ENCODE results near the gene DENND4C.
"Not testable (repeated sequence)": the region's sequence is repeated elsewhere in the genome, so short reads cannot be mapped to it uniquely, and the experiment has no call there.

DENND4C gene

GRCh38 chr9:19223724-19224123 is 6.8 kb upstream of the DENND4C start:
- no peak for DNase-seq

GRCh38 chr9:19224563-19224962 is 5.9 kb upstream of the DENND4C start:
- DNase-seq: no peak

- peak in 33 of 51 donors; percentile 40 to 92 (median 70) for DNase-seq
Observed at GRCh38 chr9:19229595-19230354, 718 bp upstream of the DENND4C start.

GRCh38 chr9:19231126-19231903 is 822 bp downstream of the DENND4C start:
- peak in 26 of 51 donors; percentile 1 to 68 (median 47) for DNase-seq

- DNase-seq: peak in 1 of 51 donors; percentile 42
Observed at GRCh38 chr9:19231904-19232822, 1.7 kb downstream of the DENND4C start.

- DNase-seq: no peak
Observed at GRCh38 chr9:19232823-19233194, 2.3 kb downstream of the DENND4C start.

- no peak for DNase-seq
Observed at GRCh38 chr9:19233344-19233743, 2.9 kb downstream of the DENND4C start.

GRCh38 chr9:19239955-19240354 is 9.5 kb downstream of the DENND4C start:
- no peak for DNase-seq

- no peak for DNase-seq
Observed at GRCh38 chr9:19241728-19242127, 11.2 kb downstream of the DENND4C start.

- no peak for DNase-seq
Observed at GRCh38 chr9:19243366-19244033, 13.0 kb downstream of the DENND4C start.

GRCh38 chr9:19246891-19247290 is 16.4 kb downstream of the DENND4C start:
- no peak for DNase-seq

- DNase-seq: no peak
Observed at GRCh38 chr9:19247420-19247819, 16.9 kb downstream of the DENND4C start.

- not testable (repeated sequence) for DNase-seq
Observed at GRCh38 chr9:19250346-19250745, 19.9 kb downstream of the DENND4C start.

- not testable (repeated sequence) for DNase-seq
Observed at GRCh38 chr9:19251203-19251602, 20.7 kb downstream of the DENND4C start.

- not testable (repeated sequence) for DNase-seq
Observed at GRCh38 chr9:19251622-19252021, 21.1 kb downstream of the DENND4C start.

GRCh38 chr9:19252174-19252884 is 21.8 kb downstream of the DENND4C start:
- DNase-seq: no peak

- DNase-seq: no peak
Observed at GRCh38 chr9:19252885-19253219, 22.4 kb downstream of the DENND4C start.

GRCh38 chr9:19255112-19255511 is 24.6 kb downstream of the DENND4C start:
- DNase-seq: no peak

- no peak for DNase-seq
Observed at GRCh38 chr9:19255821-19256220, 25.3 kb downstream of the DENND4C start.

GRCh38 chr9:19259665-19260255 is 29.3 kb downstream of the DENND4C start:
- DNase-seq: not testable (repeated sequence)
